Upper lobe of left lung (tissue), 4 donors: ENCODE data around the gene ZC3H8.

Source experiments
- POLR2AphosphoS5 ChIP-seq, 2 donors: sonication (generic); formaldehyde crosslinking; IDR thresholded peaks; one replicate each; pipeline ENCODE4 v1.5.1; 2017; ENCODE audit warnings: antibody characterized with exemption in 2 of 2
- TF ChIP-seq, protein P1 (sequence below), 6 experiments: fragments of 450-650 bp in 4 of 6; fragments of 200-600 bp in 2 of 6; sonication (generic) in 2 of 6; IDR thresholded peaks; one replicate each; pipeline ENCODE4 v1.5.1; 2016 to 2019; ENCODE audit warnings: antibody characterized with exemption in 6 of 6

DNA sequence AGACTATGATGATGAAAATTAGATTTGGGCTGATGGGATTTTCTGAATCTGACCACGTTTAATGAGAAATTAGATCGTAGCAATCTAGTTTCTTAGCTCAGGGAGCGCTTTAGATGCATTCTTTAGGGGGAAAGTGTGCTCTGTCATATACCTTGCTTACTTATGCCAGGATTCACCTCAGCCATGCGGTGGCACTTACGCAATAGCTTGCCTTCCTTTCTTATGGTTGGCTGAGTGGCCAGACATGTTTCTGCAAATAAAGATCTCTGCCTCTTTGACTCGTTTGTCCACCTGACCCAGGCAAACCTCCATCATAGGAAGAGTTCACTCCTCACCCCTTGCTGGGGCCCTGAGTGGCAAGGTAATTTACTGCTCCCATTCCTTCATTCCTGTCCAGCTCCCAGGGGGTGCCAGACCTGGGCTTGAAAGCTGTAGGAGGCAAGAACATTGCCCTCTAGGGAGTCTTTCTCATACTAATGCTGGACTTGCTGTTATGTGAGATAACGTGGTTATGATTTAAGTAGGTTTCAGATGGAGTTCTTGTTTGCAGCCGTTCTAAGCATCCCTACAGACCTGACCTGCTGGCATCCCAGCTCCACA lies 59.6 kb downstream of the ZC3H8 start:
- TF ChIP-seq, protein P1, sequence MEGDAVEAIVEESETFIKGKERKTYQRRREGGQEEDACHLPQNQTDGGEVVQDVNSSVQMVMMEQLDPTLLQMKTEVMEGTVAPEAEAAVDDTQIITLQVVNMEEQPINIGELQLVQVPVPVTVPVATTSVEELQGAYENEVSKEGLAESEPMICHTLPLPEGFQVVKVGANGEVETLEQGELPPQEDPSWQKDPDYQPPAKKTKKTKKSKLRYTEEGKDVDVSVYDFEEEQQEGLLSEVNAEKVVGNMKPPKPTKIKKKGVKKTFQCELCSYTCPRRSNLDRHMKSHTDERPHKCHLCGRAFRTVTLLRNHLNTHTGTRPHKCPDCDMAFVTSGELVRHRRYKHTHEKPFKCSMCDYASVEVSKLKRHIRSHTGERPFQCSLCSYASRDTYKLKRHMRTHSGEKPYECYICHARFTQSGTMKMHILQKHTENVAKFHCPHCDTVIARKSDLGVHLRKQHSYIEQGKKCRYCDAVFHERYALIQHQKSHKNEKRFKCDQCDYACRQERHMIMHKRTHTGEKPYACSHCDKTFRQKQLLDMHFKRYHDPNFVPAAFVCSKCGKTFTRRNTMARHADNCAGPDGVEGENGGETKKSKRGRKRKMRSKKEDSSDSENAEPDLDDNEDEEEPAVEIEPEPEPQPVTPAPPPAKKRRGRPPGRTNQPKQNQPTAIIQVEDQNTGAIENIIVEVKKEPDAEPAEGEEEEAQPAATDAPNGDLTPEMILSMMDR (IDR thresholded peaks at IDR 0.05): no peak
- TF ChIP-seq POLR2AphosphoS5 (IDR thresholded peaks at IDR 0.05): no peak
